MM.1S (cell line): ENCODE measurements around the gene CTU2.

Experiments
- CTCF ChIP-seq: fragments of 300-600 bp; sonication (generic); IDR thresholded peaks from 2 replicates; pipeline ENCODE4 v1.5.1; 2016; ENCODE audit warnings: antibody characterized with exemption, low read length, mixed read lengths
- EZH2phosphoT487 ChIP-seq: fragments of 300-600 bp; sonication (generic); IDR thresholded peaks from 2 replicates; pipeline ENCODE4 v1.6.1; 2018; ENCODE audit warnings: antibody characterized with exemption, low read length

GRCh38 chr16:88763502-88764053 lies 57.3 kb downstream of the CTU2 start:
- TF ChIP-seq CTCF (no peak), EZH2phosphoT487 (no peak)
